GM23338 (cell line): Measurements from ENCODE around the gene ORC4. TPM values are rescaled to one million over a fixed set of nuclear protein-coding genes. Genes with fewer than 3 reads are reported as not detected.

ENCODE experiments used
- ATAC-seq: fragments of 200-7000 bp; cut with Tn5 transposase; 3 replicates; pipeline ENCODE4 v1.9.1; 2020
- DNase-seq: peaks from one replicate; pipeline ENCODE4 v3.0.0-alpha.2; 2015; ENCODE audit warnings: low spot score
- H2AFZ ChIP-seq: fragments of 200-600 bp; sonication (generic); 2 replicates; pipeline ENCODE4 v1.8.0; 2016; ENCODE audit warnings: antibody characterized with exemption, mild to moderate bottlenecking, moderate library complexity
- H3F3A ChIP-seq: fragments of 200-600 bp; sonication (generic); replicated peaks from 2 replicates; pipeline ENCODE4 v1.8.0; 2017; ENCODE audit warnings: antibody characterized with exemption, mixed run types, low read depth
- H3K27ac ChIP-seq: fragments of 200-600 bp; sonication (generic); 2 replicates; pipeline ENCODE4 v1.6.1; 2016; ENCODE audit warnings: low read depth
- H3K27me3 ChIP-seq: fragments of 200-600 bp; sonication (generic); 2 replicates; pipeline ENCODE4 v1.8.0; 2016; ENCODE audit warnings: mild to moderate bottlenecking, mixed run types, moderate library complexity; ENCODE audit not compliant: insufficient read depth
- H3K36me3 ChIP-seq: fragments of 200-600 bp; sonication (generic); 2 replicates; pipeline ENCODE4 v1.8.0; 2016; ENCODE audit warnings: mild to moderate bottlenecking; ENCODE audit not compliant: insufficient read depth
- H3K4me1 ChIP-seq: fragments of 200-600 bp; sonication (generic); 2 replicates; pipeline ENCODE4 v1.8.0; 2016; ENCODE audit warnings: mild to moderate bottlenecking, moderate library complexity; ENCODE audit not compliant: insufficient read depth
- H3K4me2 ChIP-seq: fragments of 200-600 bp; sonication (generic); 2 replicates; pipeline ENCODE4 v1.7.1; 2017; ENCODE audit warnings: mixed run types
- H3K4me3 ChIP-seq: fragments of 200-600 bp; sonication (generic); 2 replicates; pipeline ENCODE4 v1.6.1; 2016; ENCODE audit warnings: mixed run types
- H3K79me2 ChIP-seq: fragments of 200-600 bp; sonication (generic); replicated peaks from 2 replicates; pipeline ENCODE4 v1.8.0; 2017; ENCODE audit warnings: mild to moderate bottlenecking; ENCODE audit not compliant: insufficient read depth
- H3K9me2 ChIP-seq: fragments of 200-600 bp; sonication (generic); 2 replicates; pipeline ENCODE4 v1.8.0; 2017; ENCODE audit not compliant: insufficient read depth
- H4K20me1 ChIP-seq: fragments of 200-600 bp; sonication (generic); replicated peaks from 2 replicates; pipeline ENCODE4 v1.8.0; 2017; ENCODE audit warnings: mild to moderate bottlenecking; ENCODE audit not compliant: insufficient read depth
- H3K27ac Mint-ChIP-seq: 2 replicates; pipeline ENCODE4 v1.8.0; 2020; ENCODE audit warnings: inconsistent platforms, mild to moderate bottlenecking, moderate library complexity, mixed read lengths
- H3K27me3 Mint-ChIP-seq: 3 replicates; pipeline ENCODE4 v1.8.0; 2022; ENCODE audit warnings: low read depth, mild to moderate bottlenecking, moderate library complexity, mixed read lengths, inconsistent platforms; ENCODE audit not compliant: insufficient read depth, poor library complexity
- H3K36me3 Mint-ChIP-seq: 3 replicates; pipeline ENCODE4 v1.8.0; 2021; ENCODE audit warnings: low read depth, mild to moderate bottlenecking, inconsistent platforms, moderate library complexity, mixed read lengths
- H3K4me1 Mint-ChIP-seq: 3 replicates; pipeline ENCODE4 v1.8.0; 2020; ENCODE audit warnings: mild to moderate bottlenecking, inconsistent platforms, mixed read lengths
- H3K4me3 Mint-ChIP-seq: 3 replicates; pipeline ENCODE4 v1.8.0; 2021; ENCODE audit warnings: moderate library complexity, mild to moderate bottlenecking, inconsistent platforms, mixed read lengths
- H3K9me3 Mint-ChIP-seq: 3 replicates; pipeline ENCODE4 v1.8.0; 2020; ENCODE audit warnings: moderate library complexity, mild to moderate bottlenecking, inconsistent platforms, mixed read lengths
- CREB1 ChIP-seq: fragments of 250-450 bp; sonication (Bioruptor Pico); IDR thresholded peaks from 2 replicates; pipeline ENCODE4 v1.5.0; 2020; ENCODE audit warnings: low read depth, mild to moderate bottlenecking, moderate library complexity
- CTCF ChIP-seq, 2 experiments: fragments of 200-600 bp in 1 of 2; sonication (generic) in 1 of 2; conservative IDR thresholded peaks; 2 replicates each; pipeline versions ENCODE4 v1.5.1 to v1.6.1; 2016 to 2017; ENCODE audit warnings: antibody characterized with exemption in 2 of 2, low read depth in 2 of 2, mild to moderate bottlenecking in 2 of 2, moderate library complexity in 1 of 2
- EZH2 ChIP-seq: fragments of 200-600 bp; sonication (generic); IDR thresholded peaks from one replicate; pipeline ENCODE4 v1.8.0; 2017; ENCODE audit warnings: antibody characterized with exemption, mild to moderate bottlenecking, low read depth; ENCODE audit not compliant: unreplicated experiment
- EZH2phosphoT487 ChIP-seq: fragments of 200-600 bp; sonication (generic); IDR thresholded peaks from one replicate; pipeline ENCODE4 v1.8.1; 2018; ENCODE audit warnings: antibody characterized with exemption; ENCODE audit not compliant: unreplicated experiment
- NANOG ChIP-seq: IDR thresholded peaks from 2 replicates; pipeline ENCODE4 v1.6.1; 2016; ENCODE audit warnings: antibody characterized with exemption, borderline replicate concordance
- POLR2AphosphoS5 ChIP-seq: IDR thresholded peaks from 2 replicates; pipeline ENCODE4 v1.6.1; 2016; ENCODE audit warnings: antibody characterized with exemption, low read depth
- STAT1 ChIP-seq: IDR thresholded peaks from one replicate; pipeline ENCODE4 v1.6.1; 2016; ENCODE audit warnings: antibody characterized with exemption; ENCODE audit not compliant: unreplicated experiment
- ZNF114 ChIP-seq: fragments of 250-450 bp; sonication (Bioruptor Pico); IDR thresholded peaks from 2 replicates; pipeline ENCODE4 v1.5.0; 2020; ENCODE audit warnings: mild to moderate bottlenecking, moderate library complexity
- ZNF331 ChIP-seq: fragments of 250-450 bp; sonication (Bioruptor Pico); IDR thresholded peaks from 2 replicates; pipeline ENCODE4 v1.5.0; 2020; ENCODE audit warnings: low read depth, mild to moderate bottlenecking, moderate library complexity
- ZNF462 ChIP-seq: fragments of 250-450 bp; sonication (Bioruptor Pico); IDR thresholded peaks from 2 replicates; pipeline ENCODE4 v1.5.0; 2020; ENCODE audit warnings: mild to moderate bottlenecking, moderate library complexity
- polyA plus RNA-seq: library from polyadenylated mRNA; unstranded; fragments of >200 nt; fragmentation: Nextera tagmentation; extraction: Ambion mirVana; gene quantifications from 2 replicates; pipeline ENCODE4 v1.2.1, GENCODE V29; 2016
- total RNA-seq: library from RNA; depleted of rRNA; stranded (reverse); fragments of >200 nt; shearing (Covaris generic); gene quantifications from 2 replicates; pipeline ENCODE4 v1.2.3, GENCODE V29; 2014

The ORC4 gene
- total and polyA plus RNA-seq, 2 experiments from 2014 or later = 47.5 to 177 TPM

GRCh38 chr2:148021886-148022285 is 1.3 kb upstream of the ORC4 start:
- no peak overlapping the region for H2AFZ ChIP-seq
- TF ChIP-seq ZNF331 (CRISPR knock-in tag) = no peak
- no peak for TF ChIP-seq EZH2
- no peak overlapping the region for H3K27ac ChIP-seq
- H3K9me3 Mint-ChIP-seq = no peaks in the 10 kb centered on the region
- peaks cover 6% of the 10 kb centered on the region; the same call in 1 of the 2 replicates for H4K20me1 ChIP-seq
- H3K27me3 ChIP-seq = no peaks in the 10 kb centered on the region
- H3K4me3 ChIP-seq = peak overlapping the region; percentile 86
- H3F3A ChIP-seq = no peaks in the 10 kb centered on the region; the same call in 1 of the 2 replicates
- H3K79me2 ChIP-seq = peaks cover 89% of the 10 kb centered on the region
- peaks cover 4% of the 10 kb centered on the region for H3K27me3 Mint-ChIP-seq
- peaks cover 26% of the 10 kb centered on the region for H3K4me1 ChIP-seq
- H3K4me1 Mint-ChIP-seq = peaks cover 15% of the 10 kb centered on the region
- no peaks in the 10 kb centered on the region for H3K9me2 ChIP-seq
- peak overlapping the region; percentile 97 for H3K27ac Mint-ChIP-seq
- ATAC-seq = no peak
- no peaks in the 10 kb centered on the region for H3K36me3 ChIP-seq
- peak; percentile 21 for DNase-seq
- peak overlapping the region; percentile 99 for H3K4me3 Mint-ChIP-seq
- peaks cover under 1% of the 10 kb centered on the region; the same call in 1 of the 3 replicates for H3K36me3 Mint-ChIP-seq
- peak overlapping the region; percentile 81 for H3K4me2 ChIP-seq

GRCh38 chr2:148021059-148021861 is 723 bp upstream of the ORC4 start, which contains the start of gene MBD5:
TSS of gene MBD5 (plus strand) at chr2:148021091.
- Mint-ChIP-seq H3K4me3 (peak within 1 kb of the TSS; percentile 99), H3K27me3 (peaks cover 2% of the 10 kb centered on the region), H3K27ac (peak within 1 kb of the TSS; percentile 98), H3K9me3 (no peaks in the 10 kb centered on the region), H3K36me3 (peaks cover 3% of the 10 kb centered on the region; the same call in 1 of the 3 replicates), H3K4me1 (peaks cover 21% of the 10 kb centered on the region)
- H2AFZ ChIP-seq = peak within 1 kb of the TSS; percentile 39; the same call in 1 of the 2 replicates
- H3K4me3 ChIP-seq = peak within 1 kb of the TSS; percentile 86
- no peaks in the 10 kb centered on the region for H3K27me3 ChIP-seq
- peak within 1 kb of the TSS; percentile 89 for H3K27ac ChIP-seq
- no peaks in the 10 kb centered on the region; the same call in 1 of the 2 replicates for H3F3A ChIP-seq
- H3K9me2 ChIP-seq = no peaks in the 10 kb centered on the region
- H3K79me2 ChIP-seq = peaks cover 89% of the 10 kb centered on the region
- ATAC-seq (peak; percentile 43), DNase-seq (peak; percentile 69)
- H3K36me3 ChIP-seq = no peaks in the 10 kb centered on the region
- H3K4me2 ChIP-seq = peak within 1 kb of the TSS; percentile 89
- H3K4me1 ChIP-seq = peaks cover 26% of the 10 kb centered on the region
- H4K20me1 ChIP-seq = peaks cover 8% of the 10 kb centered on the region; the same call in 1 of the 2 replicates
- TF ChIP-seq NANOG = no peak
- TF ChIP-seq CTCF (conservative IDR thresholded peaks at IDR 0.05; ENCODE audit: low read depth in 2 of 2) = no peak
- no peak for TF ChIP-seq EZH2phosphoT487
- no peak for TF ChIP-seq ZNF462 (CRISPR knock-in tag)
- no peak for TF ChIP-seq POLR2AphosphoS5
- TF ChIP-seq ZNF114 (CRISPR knock-in tag) = no peak
- no peak for TF ChIP-seq CREB1
- no peak for TF ChIP-seq ZNF331 (CRISPR knock-in tag)
- no peak for TF ChIP-seq EZH2
- TF ChIP-seq STAT1 = no peak
